PC-3 (cell line): Measurements from ENCODE around the gene STYXL2. TPM values are rescaled to one million over a fixed set of nuclear protein-coding genes. Genes with fewer than 3 reads are reported as not detected.

ENCODE experiments used
- ATAC-seq: fragments of 200-7000 bp; cut with Tn5 transposase; 2 replicates; pipeline ENCODE4 v1.9.1; 2020; ENCODE audit warnings: mild to moderate bottlenecking, moderate library complexity
- BruUV-seq: library from RNA; stranded (reverse); fragments of 400-500 nt; replicated peaks from 2 replicates; lab custom pipeline; 2021; lab: Mats Ljungman, UMichigan
- CTCF ChIA-PET: fragments of 300-600 bp; sonication (Branson Sonifier 250); formaldehyde crosslinking; loops from one replicate; lab custom pipeline; 2022; ENCODE audit warnings: antibody characterized with exemption; lab: Charles Lee
- POLR2A ChIA-PET: fragments of 300-600 bp; sonication (Branson Sonifier 250); formaldehyde crosslinking; loops from one replicate; lab custom pipeline; 2022; ENCODE audit warnings: antibody characterized with exemption; ENCODE audit not compliant: unreplicated experiment; lab: Charles Lee
- DNase-seq: peaks from one replicate; pipeline ENCODE4 v3.0.0-alpha.2; 2015
- H2AFZ ChIP-seq: fragments of 300-600 bp; sonication (generic); 2 replicates; pipeline ENCODE4 v1.6.0; 2016; ENCODE audit warnings: antibody characterized with exemption, low read length
- H3F3A ChIP-seq: fragments of 300-600 bp; sonication (generic); one replicate; pipeline ENCODE4 v1.6.0; 2017; ENCODE audit warnings: antibody characterized with exemption, low read length, control low read depth, mild to moderate bottlenecking; ENCODE audit not compliant: unreplicated experiment
- H3K27ac ChIP-seq: fragments of 300-600 bp; sonication (generic); 2 replicates; pipeline ENCODE4 v1.5.1; 2016; ENCODE audit warnings: mild to moderate bottlenecking, low read length
- H3K27me3 ChIP-seq: fragments of 300-600 bp; sonication (generic); 2 replicates; pipeline ENCODE4 v1.6.1; 2016; ENCODE audit warnings: low read length, mixed read lengths
- H3K36me3 ChIP-seq: fragments of 300-600 bp; sonication (generic); 2 replicates; pipeline ENCODE4 v1.6.1; 2016; ENCODE audit warnings: low read depth, mixed run types, low read length, mixed read lengths
- H3K4me1 ChIP-seq: fragments of 300-600 bp; sonication (generic); 2 replicates; pipeline ENCODE4 v1.5.1; 2016; ENCODE audit warnings: low read length; ENCODE audit not compliant: insufficient read depth
- H3K4me2 ChIP-seq: fragments of 300-600 bp; sonication (generic); 2 replicates; pipeline ENCODE4 v1.6.0; 2016; ENCODE audit warnings: low read length
- H3K4me3 ChIP-seq: fragments of 300-600 bp; sonication (generic); 2 replicates; pipeline ENCODE4 v1.5.1; 2016; ENCODE audit warnings: mild to moderate bottlenecking, low read length, mixed read lengths
- H3K79me2 ChIP-seq: fragments of 300-600 bp; sonication (generic); 2 replicates; pipeline ENCODE4 v1.6.1; 2017; ENCODE audit warnings: low read length, mixed read lengths
- H3K9ac ChIP-seq: fragments of 300-600 bp; sonication (generic); 2 replicates; pipeline ENCODE4 v1.6.0; 2016; ENCODE audit warnings: mild to moderate bottlenecking, low read length
- H3K9me2 ChIP-seq: fragments of 300-600 bp; sonication (generic); replicated peaks from 2 replicates; pipeline ENCODE4 v1.6.1; 2016; ENCODE audit warnings: mixed run types, low read length, mixed read lengths
- H3K9me3 ChIP-seq: fragments of 300-600 bp; sonication (generic); 2 replicates; pipeline ENCODE4 v1.6.1; 2016; ENCODE audit warnings: low read length, mixed read lengths
- H4K20me1 ChIP-seq: fragments of 300-600 bp; sonication (generic); 2 replicates; pipeline ENCODE4 v1.6.1; 2016; ENCODE audit warnings: low read length, mixed read lengths
- EZH2 ChIP-seq: fragments of 300-600 bp; sonication (generic); IDR thresholded peaks from one replicate; pipeline ENCODE4 v1.6.1; 2017; ENCODE audit warnings: antibody characterized with exemption, mild to moderate bottlenecking, low read length; ENCODE audit not compliant: unreplicated experiment
- EZH2phosphoT487 ChIP-seq: fragments of 300-600 bp; sonication (generic); IDR thresholded peaks from 2 replicates; pipeline ENCODE4 v1.6.1; 2018; ENCODE audit warnings: mild to moderate bottlenecking, antibody characterized with exemption, low read length, borderline replicate concordance
- intact Hi-C: fragments of 100-400 bp; cut with micrococcal nuclease; formaldehyde crosslinking; loops from 2 replicates; pipeline ENCODE4 v1.9.0; 2023
- total RNA-seq: library from RNA; depleted of rRNA; stranded (reverse); fragments of >200 nt; gene quantifications from 2 replicates; pipeline ENCODE4 v1.2.3, GENCODE V29; 2014
- TF ChIP-seq, protein P1 (sequence below): fragments of 300-600 bp; sonication (generic); conservative IDR thresholded peaks from 2 replicates; pipeline ENCODE4 v1.5.1; 2017; ENCODE audit warnings: antibody characterized with exemption, low read depth, mild to moderate bottlenecking, low read length

Gene STYXL2
- total RNA-seq, 1 experiment from 2014 or later = not detected

DNA sequence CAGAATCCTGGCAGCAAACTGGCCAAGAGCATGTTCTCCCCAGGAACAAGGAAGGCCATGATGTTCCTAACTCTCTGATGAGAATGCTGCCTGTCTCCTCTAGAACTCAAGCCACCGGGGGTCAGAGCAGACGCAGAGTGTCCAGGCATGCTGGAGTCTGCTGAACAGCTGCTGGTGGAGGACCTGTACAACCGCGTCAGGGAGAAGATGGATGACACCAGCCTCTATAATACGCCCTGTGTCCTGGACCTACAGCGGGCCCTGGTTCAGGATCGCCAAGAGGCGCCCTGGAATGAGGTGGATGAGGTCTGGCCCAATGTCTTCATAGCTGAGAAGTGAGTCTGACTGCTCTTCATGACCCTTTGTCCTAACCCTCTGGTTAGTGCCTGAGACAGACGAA, 23.4 kb downstream of the STYXL2 start:
- no peaks in the 10 kb centered on the region for H3K9me3 ChIP-seq
- H3K4me1 ChIP-seq = no peaks in the 10 kb centered on the region
- H3K9me2 ChIP-seq = no peaks in the 10 kb centered on the region
- TF ChIP-seq, protein P1, sequence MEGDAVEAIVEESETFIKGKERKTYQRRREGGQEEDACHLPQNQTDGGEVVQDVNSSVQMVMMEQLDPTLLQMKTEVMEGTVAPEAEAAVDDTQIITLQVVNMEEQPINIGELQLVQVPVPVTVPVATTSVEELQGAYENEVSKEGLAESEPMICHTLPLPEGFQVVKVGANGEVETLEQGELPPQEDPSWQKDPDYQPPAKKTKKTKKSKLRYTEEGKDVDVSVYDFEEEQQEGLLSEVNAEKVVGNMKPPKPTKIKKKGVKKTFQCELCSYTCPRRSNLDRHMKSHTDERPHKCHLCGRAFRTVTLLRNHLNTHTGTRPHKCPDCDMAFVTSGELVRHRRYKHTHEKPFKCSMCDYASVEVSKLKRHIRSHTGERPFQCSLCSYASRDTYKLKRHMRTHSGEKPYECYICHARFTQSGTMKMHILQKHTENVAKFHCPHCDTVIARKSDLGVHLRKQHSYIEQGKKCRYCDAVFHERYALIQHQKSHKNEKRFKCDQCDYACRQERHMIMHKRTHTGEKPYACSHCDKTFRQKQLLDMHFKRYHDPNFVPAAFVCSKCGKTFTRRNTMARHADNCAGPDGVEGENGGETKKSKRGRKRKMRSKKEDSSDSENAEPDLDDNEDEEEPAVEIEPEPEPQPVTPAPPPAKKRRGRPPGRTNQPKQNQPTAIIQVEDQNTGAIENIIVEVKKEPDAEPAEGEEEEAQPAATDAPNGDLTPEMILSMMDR = no peak
- TF ChIP-seq EZH2phosphoT487 (no peak), EZH2 (no peak)
- ChIA-PET CTCF (no interaction called here), POLR2A (no interaction called here)
- H3F3A ChIP-seq = no peaks in the 10 kb centered on the region
- H2AFZ ChIP-seq = no peak overlapping the region
- H3K4me2 ChIP-seq = no peak overlapping the region
- H4K20me1 ChIP-seq = no peaks in the 10 kb centered on the region
- DNase-seq (no peak), ATAC-seq (no peak)
- H3K4me3 ChIP-seq = no peak overlapping the region
- H3K9ac ChIP-seq = no peak overlapping the region
- H3K27ac ChIP-seq = no peak overlapping the region
- no peaks in the 10 kb centered on the region for H3K79me2 ChIP-seq
- intact Hi-C loops = no loop called here
- H3K27me3 ChIP-seq = no peaks in the 10 kb centered on the region
- no peaks in the 10 kb centered on the region for H3K36me3 ChIP-seq
- no TSS peak for BruUV-seq

DNA sequence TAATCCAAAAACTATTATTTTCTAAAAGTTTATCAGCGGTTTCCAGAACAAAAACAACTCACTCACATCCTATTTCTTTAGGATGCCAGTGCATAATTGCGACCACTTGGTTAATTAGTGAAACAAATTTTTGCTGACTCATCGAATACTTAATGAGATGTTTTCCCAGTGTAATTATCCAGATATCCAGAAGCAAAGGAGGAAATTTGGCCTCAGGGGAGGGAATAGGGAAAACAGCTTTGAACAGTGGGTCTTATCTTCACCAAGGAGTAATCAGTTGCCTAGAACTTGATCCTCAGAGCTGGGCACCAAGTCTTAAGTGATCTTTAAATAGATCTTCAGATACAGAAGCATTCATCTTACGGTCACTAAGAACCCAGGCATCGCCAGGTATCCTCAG, 24.3 kb downstream of the STYXL2 start:
- no peak for ATAC-seq
- no peak overlapping the region for H3K27ac ChIP-seq
- H4K20me1 ChIP-seq = no peaks in the 10 kb centered on the region
- ChIA-PET POLR2A (no interaction called here), CTCF (no interaction called here)
- H3K4me2 ChIP-seq = no peak overlapping the region
- no peaks in the 10 kb centered on the region for H3K9me3 ChIP-seq
- no peaks in the 10 kb centered on the region for H3K27me3 ChIP-seq
- intact Hi-C loops = no loop called here
- no peaks in the 10 kb centered on the region for H3K4me1 ChIP-seq
- DNase-seq = no peak
- no peaks in the 10 kb centered on the region for H3K36me3 ChIP-seq
- no peak overlapping the region for H2AFZ ChIP-seq
- H3K9ac ChIP-seq = no peak overlapping the region
- no peaks in the 10 kb centered on the region for H3K79me2 ChIP-seq
- no peaks in the 10 kb centered on the region for H3K9me2 ChIP-seq
- no peak for TF ChIP-seq EZH2
- TF ChIP-seq, protein P1 = no peak
- no peak for TF ChIP-seq EZH2phosphoT487
- BruUV-seq = no TSS peak
- H3F3A ChIP-seq = no peaks in the 10 kb centered on the region
- H3K4me3 ChIP-seq = no peak overlapping the region

DNA sequence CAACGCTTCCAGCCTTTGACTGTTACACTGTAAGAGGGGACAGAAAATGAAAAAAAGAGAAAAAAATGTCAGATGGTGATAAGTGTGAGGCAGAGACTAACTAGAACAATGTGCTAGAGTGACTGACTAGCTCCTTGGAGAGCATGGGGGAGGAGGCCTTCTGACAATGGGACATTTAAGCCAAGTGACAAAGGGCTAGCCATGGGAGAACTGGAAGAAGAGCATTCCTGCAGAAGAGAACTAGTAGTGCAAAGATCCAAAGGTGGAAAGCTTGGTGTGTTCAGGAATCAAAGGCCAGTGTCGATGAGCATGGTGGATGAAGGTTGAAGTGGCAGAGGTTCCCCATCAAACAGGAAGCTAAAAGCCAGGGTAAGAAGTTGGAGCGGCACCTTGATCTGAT, 25.8 kb downstream of the STYXL2 start:
- H3F3A ChIP-seq = no peaks in the 10 kb centered on the region
- intact Hi-C loops = loop anchor here (5.0 to 10.0 kb wide), 3 partner anchors 103 to 635 kb away; partner anchors contain the start of gene POU2F1
- no peak overlapping the region for H3K4me2 ChIP-seq
- H3K4me1 ChIP-seq = no peaks in the 10 kb centered on the region
- DNase-seq (no peak), ATAC-seq (no peak)
- no peak overlapping the region for H3K27ac ChIP-seq
- H3K4me3 ChIP-seq = no peak overlapping the region
- no peaks in the 10 kb centered on the region for H3K9me3 ChIP-seq
- POLR2A ChIA-PET = no interaction called here
- H2AFZ ChIP-seq = no peak overlapping the region
- H3K36me3 ChIP-seq = no peaks in the 10 kb centered on the region
- no peaks in the 10 kb centered on the region for H3K9me2 ChIP-seq
- H3K79me2 ChIP-seq = no peaks in the 10 kb centered on the region
- H3K27me3 ChIP-seq = no peaks in the 10 kb centered on the region
- H4K20me1 ChIP-seq = no peaks in the 10 kb centered on the region
- H3K9ac ChIP-seq = no peak overlapping the region
- TF ChIP-seq, protein P1 = no peak
- TF ChIP-seq EZH2 = no peak
- no peak for TF ChIP-seq EZH2phosphoT487
- CTCF ChIA-PET = no interaction called here
- no TSS peak for BruUV-seq
